ENCODE data around the gene TAS1R3.
A peak's percentile ranks its signal among the peaks of the same experiment; 100 is the strongest.

Gene TAS1R3

GRCh38 chr1:1299686-1300351 lies 31.3 kb upstream of the TAS1R3 start:
- DNase-seq (ENCODE audit: low spot score), result no peak
- ChIA-PET POLR2A (ENCODE audit: low non-redundant PET) (no interaction called here), CTCF (interaction anchor here (0.6 to 1.5 kb wide), 4 partner anchors 8 to 184 kb away, joined by 3 to 7 read pairs (median 4); partner anchors contain the start of gene C1orf159)
- TF ChIP-seq CTCF (conservative IDR thresholded peaks at IDR 0.05; ENCODE audit: low read depth), result peak; percentile 39
- H3K27ac ChIP-seq, result peak overlapping the region; percentile 100

DNA sequence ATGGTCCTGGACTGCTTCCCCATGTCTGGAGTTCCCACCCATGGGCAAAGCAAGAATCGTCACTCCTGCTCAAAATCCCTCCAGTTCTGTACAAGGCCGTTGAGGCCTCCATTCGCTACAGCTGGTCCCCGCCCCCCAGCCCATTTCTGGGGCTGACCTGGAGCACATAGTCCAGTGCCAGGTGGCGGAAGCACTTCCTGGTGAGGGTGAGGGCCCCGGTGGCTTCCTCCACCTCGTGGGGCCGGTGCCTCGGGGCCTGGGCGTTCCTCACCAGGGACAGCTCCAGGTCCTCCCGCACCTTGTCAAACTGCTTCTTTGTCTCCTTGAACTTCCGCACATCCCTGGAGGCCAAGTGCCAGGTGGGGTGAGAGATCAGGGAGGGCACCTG lies 30.7 kb upstream of the TAS1R3 start:
- CTCF ChIA-PET, result interaction anchor here (0.5 to 1.5 kb wide), 5 partner anchors 9 to 184 kb away, joined by 3 to 7 read pairs (median 5); partner anchors contain the start of gene C1orf159
- POLR2A ChIA-PET (ENCODE audit: low non-redundant PET), result no interaction called here
- no peak for TF ChIP-seq CTCF (conservative IDR thresholded peaks at IDR 0.05; ENCODE audit: low read depth)
- H3K27ac ChIP-seq, result peak overlapping the region; percentile 100
- no peak for DNase-seq (ENCODE audit: low spot score)

- peak; percentile 34 for TF ChIP-seq CTCF (conservative IDR thresholded peaks at IDR 0.05; ENCODE audit: low read depth)
- CTCF ChIA-PET, result interaction anchor here (0.6 kb wide), 1 partner anchor 10 kb away, joined by 3 read pairs; no protein-coding TSS in a partner anchor
- POLR2A ChIA-PET (ENCODE audit: low non-redundant PET), result no interaction called here
- peak overlapping the region; percentile 100 for H3K27ac ChIP-seq
- no peak for DNase-seq (ENCODE audit: low spot score)
Measured at GRCh38 chr1:1302006-1302430, 29.1 kb upstream of the TAS1R3 start.

GRCh38 chr1:1302951-1303509 lies 28.1 kb upstream of the TAS1R3 start:
- ChIA-PET POLR2A (ENCODE audit: low non-redundant PET) (interaction anchor here (0.6 kb wide), 1 partner anchor 180 kb away, joined by 3 read pairs; no protein-coding TSS in a partner anchor), CTCF (no interaction called here)
- TF ChIP-seq CTCF (conservative IDR thresholded peaks at IDR 0.05; ENCODE audit: low read depth), result no peak
- no peak for DNase-seq (ENCODE audit: low spot score)
- peak overlapping the region; percentile 100 for H3K27ac ChIP-seq

DNA sequence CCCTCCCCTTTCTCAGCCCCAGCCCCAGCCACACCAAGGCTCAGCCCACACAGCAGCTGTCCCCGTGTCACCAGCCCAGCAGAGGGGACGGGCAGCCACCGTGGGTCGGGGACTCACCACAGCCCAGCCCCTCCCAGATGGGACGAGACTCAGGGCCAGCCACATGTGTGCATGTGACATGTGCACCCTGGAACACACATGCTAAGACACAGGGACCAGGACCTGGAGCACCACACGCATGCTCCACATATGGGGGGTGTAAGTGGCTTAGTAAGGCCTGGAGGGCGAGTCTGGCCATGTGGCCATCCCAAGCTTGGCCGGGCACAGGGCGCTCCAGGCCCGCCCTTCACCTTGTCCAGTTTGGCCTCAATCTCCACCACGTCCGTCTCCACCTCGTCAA lies 27.3 kb upstream of the TAS1R3 start:
- DNase-seq (ENCODE audit: low spot score), result no peak
- no peak for TF ChIP-seq CTCF (conservative IDR thresholded peaks at IDR 0.05; ENCODE audit: low read depth)
- peak overlapping the region; percentile 100 for H3K27ac ChIP-seq
- CTCF ChIA-PET, result no interaction called here
- POLR2A ChIA-PET (ENCODE audit: low non-redundant PET), result no interaction called here

DNA sequence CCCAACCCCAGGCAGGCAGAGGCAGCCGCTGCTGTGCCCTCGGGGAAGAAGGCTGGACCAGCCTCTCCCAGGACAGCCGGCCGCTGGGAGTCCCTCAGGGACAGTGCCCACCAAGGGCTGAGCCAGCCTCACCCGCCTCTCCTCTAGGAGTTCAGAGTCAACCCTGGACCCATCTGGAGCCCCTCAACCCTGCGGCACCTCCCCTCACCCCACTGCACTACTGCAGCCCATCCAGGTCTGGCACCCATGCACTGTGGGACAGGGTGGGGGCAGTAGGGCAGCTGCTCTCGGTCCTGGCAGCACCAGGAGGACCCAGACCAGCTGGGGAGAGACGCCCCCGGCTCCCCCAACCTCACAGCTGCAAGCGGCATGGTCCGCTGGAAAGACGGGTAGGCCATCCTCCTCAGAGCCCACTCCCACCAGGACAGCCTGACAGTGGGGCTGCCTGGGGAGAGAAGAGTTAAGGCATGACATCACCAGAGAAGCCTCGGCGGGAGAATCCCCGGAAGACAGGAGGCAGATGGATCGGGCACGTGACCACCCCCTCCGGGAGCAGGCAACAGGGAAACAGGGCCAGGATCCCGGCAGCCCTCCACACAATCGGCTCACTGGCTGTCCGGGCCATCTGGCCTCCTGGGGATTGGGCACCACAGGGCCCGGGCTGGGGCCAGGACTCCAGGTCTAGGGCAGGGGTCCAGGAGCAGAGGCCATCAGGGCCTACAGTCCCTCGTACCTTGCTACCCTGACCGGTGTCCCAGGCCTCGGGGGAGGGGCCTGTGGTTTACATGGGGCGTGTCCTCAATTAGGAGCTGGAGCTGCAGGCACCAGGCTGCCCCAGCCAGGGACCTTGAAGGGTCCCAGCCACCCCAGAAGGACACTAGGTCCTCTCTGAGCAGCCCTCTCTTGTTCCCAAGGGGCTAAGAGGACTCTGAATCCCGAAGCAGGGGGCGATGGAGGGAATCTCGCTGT lies 26.5 kb upstream of the TAS1R3 start:
- ChIA-PET CTCF (interaction anchor here (0.8 to 1.6 kb wide), 2 partner anchors 13 to 155 kb away, joined by 5 read pairs; no protein-coding TSS in a partner anchor), POLR2A (ENCODE audit: low non-redundant PET) (interaction anchor here (0.5 kb wide), 1 partner anchor 14 kb away, joined by 4 read pairs; no protein-coding TSS in a partner anchor)
- peak; percentile 83 for DNase-seq (ENCODE audit: low spot score)
- no peak for TF ChIP-seq CTCF (conservative IDR thresholded peaks at IDR 0.05; ENCODE audit: low read depth)
- peak overlapping the region; percentile 100 for H3K27ac ChIP-seq
